NK-92 (cell line): ENCODE results near the gene KLHL10.
"Not testable (repeated sequence)": the region's sequence is repeated elsewhere in the genome, so short reads cannot be mapped to it uniquely, and the experiment has no call there.

Experiments
- DNase-seq: peaks from one replicate; lab custom pipeline; 2025; ENCODE audit not compliant: unreplicated experiment; lab: John Stamatoyannopoulos, UW

KLHL10 gene

GRCh38 chr17:41849251-41849990, 11.8 kb downstream of the KLHL10 start:
- no peak for DNase-seq

GRCh38 chr17:41851382-41851781, 13.8 kb downstream of the KLHL10 start:
- not testable (repeated sequence) for DNase-seq

GRCh38 chr17:41860254-41860931, 22.8 kb downstream of the KLHL10 start:
- DNase-seq = no peak

- DNase-seq = no peak
Observed at GRCh38 chr17:41863074-41863848, 25.6 kb downstream of the KLHL10 start.

- no peak for DNase-seq
Observed at GRCh38 chr17:41864498-41864835, 26.8 kb downstream of the KLHL10 start.

GRCh38 chr17:41864836-41865595, 27.4 kb downstream of the KLHL10 start, which contains the start of gene KLHL11:
KLHL11 (minus strand) TSS chr17:41865423; CDS start chr17:41865370, 53 bp downstream.
- DNase-seq = no peak

- no peak for DNase-seq
Observed at GRCh38 chr17:41865596-41865893, 27.9 kb downstream of the KLHL10 start.

GRCh38 chr17:41868568-41868967, 30.9 kb downstream of the KLHL10 start:
- DNase-seq = no peak

- no peak for DNase-seq
Observed at GRCh38 chr17:41869426-41869825, 31.8 kb downstream of the KLHL10 start.

- DNase-seq = no peak
Observed at GRCh38 chr17:41870097-41870496, 32.5 kb downstream of the KLHL10 start.

- no peak for DNase-seq
Observed at GRCh38 chr17:41870627-41871026, 33.0 kb downstream of the KLHL10 start.

- no peak for DNase-seq
Observed at GRCh38 chr17:41871789-41872188, 34.2 kb downstream of the KLHL10 start.

GRCh38 chr17:41873559-41874292, 36.1 kb downstream of the KLHL10 start:
- no peak for DNase-seq

GRCh38 chr17:41874293-41874670, 36.7 kb downstream of the KLHL10 start:
- not testable (repeated sequence) for DNase-seq

- DNase-seq = no peak
Observed at GRCh38 chr17:41880130-41880529, 42.5 kb downstream of the KLHL10 start.

- DNase-seq = no peak
Observed at GRCh38 chr17:41882756-41883155, 45.1 kb downstream of the KLHL10 start.

GRCh38 chr17:41885733-41886132, 48.1 kb downstream of the KLHL10 start:
- no peak for DNase-seq

GRCh38 chr17:41888332-41888965, 50.8 kb downstream of the KLHL10 start:
- no peak for DNase-seq

- DNase-seq = no peak
Observed at GRCh38 chr17:41891135-41892020, 53.8 kb downstream of the KLHL10 start.
